Fibroblast of lung (primary cell): ENCODE results near the gene OR10H1.

Experiments
- CTCF ChIP-seq, 2 donors: IDR thresholded peaks in 1 of 2; conservative IDR thresholded peaks in 1 of 2; 1 replicate in 1 of 2; 2 replicates in 1 of 2; pipeline ENCODE4 v1.5.1; 2011 to 2012; ENCODE audit warnings: low read length in 2 of 2, control low read depth in 1 of 2, inconsistent platforms in 1 of 2, low read depth in 1 of 2, mild to moderate bottlenecking in 1 of 2
- EZH2 ChIP-seq: IDR thresholded peaks from 2 replicates; pipeline ENCODE4 v1.5.1; 2012; ENCODE audit warnings: low read length, control low read depth, mild to moderate bottlenecking; ENCODE audit errors: missing control alignments

- TF ChIP-seq CTCF (conservative IDR thresholded peaks at IDR 0.05 in 1 of 2, IDR thresholded peaks at IDR 0.05 in 1 of 2; ENCODE audit: low read depth in 1 of 2, low read length in 2 of 2), result no peak
- TF ChIP-seq EZH2, result no peak
These were observed 22.9 kb upstream of the OR10H1 start for GRCh38 chr19:15838351-15838750.
